Measurements from ENCODE around the gene PRICKLE4.
A peak's percentile ranks its signal among the peaks of the same experiment; 100 is the strongest.

PRICKLE4 gene

DNA sequence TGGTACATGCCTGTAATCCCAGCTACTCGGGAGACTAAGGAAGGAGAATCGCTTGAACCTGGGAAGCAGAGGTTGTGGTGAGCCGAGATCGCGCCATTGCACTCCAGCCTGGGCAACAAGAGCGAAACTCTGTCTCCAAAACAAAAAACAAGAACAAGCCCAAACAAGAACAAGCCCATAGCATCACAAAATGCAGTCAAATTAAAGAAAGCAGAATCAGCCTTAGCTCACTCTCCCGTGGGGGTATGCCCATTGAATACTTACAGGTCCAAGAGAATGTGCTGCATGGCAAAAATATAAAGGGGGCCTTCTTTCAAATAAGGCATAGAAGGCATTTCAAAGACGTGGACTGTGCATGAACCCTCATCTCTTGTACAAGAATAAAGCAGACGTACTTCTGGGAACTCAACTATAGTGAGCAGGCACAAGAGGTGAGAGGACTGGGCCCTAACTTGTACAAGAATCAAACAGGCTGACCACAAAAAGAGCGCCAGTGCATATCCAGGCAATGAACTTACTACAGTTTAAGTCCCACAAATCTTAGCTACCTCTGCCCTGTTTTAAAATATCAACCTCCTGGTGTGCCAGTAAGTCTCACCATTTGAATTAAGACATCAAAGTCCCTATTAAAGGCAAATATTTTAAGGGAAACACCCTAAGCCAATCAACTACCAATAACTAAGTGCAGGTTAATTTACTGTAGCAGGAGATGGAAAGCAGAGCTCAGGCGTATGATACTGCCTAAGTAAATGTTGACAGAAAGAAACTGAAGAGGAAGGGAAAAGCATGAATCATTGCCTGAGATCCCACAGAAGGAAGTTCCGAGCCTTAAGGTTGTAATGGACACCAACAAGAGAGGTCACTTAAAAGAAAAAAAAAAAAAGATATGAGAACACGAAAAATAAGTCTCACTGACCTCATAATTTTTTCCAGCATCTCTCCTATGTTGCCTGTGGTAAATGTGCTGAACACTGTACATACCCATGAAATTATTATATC is 44.3 kb downstream of the PRICKLE4 start:
- Histone ChIP-seq H3K27ac (peak overlapping the region; percentile 54), H3K27me3 (replicated peaks) (no peaks in the 10 kb centered on the region), H3K4me3 (ENCODE audit: low read depth, low read length) (no peak overlapping the region), H3K36me3 (replicated peaks) (no peaks in the 10 kb centered on the region)
- peak; percentile 66 for DNase-seq
- TF ChIP-seq, protein P1, sequence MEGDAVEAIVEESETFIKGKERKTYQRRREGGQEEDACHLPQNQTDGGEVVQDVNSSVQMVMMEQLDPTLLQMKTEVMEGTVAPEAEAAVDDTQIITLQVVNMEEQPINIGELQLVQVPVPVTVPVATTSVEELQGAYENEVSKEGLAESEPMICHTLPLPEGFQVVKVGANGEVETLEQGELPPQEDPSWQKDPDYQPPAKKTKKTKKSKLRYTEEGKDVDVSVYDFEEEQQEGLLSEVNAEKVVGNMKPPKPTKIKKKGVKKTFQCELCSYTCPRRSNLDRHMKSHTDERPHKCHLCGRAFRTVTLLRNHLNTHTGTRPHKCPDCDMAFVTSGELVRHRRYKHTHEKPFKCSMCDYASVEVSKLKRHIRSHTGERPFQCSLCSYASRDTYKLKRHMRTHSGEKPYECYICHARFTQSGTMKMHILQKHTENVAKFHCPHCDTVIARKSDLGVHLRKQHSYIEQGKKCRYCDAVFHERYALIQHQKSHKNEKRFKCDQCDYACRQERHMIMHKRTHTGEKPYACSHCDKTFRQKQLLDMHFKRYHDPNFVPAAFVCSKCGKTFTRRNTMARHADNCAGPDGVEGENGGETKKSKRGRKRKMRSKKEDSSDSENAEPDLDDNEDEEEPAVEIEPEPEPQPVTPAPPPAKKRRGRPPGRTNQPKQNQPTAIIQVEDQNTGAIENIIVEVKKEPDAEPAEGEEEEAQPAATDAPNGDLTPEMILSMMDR (IDR thresholded peaks at IDR 0.05; ENCODE audit: low read depth, low read length, missing control alignments), result no peak
- in situ Hi-C loops (cut with HindIII; ENCODE audit: low pct_ligation_motif_present, low sequenced_read_pairs), result no loop called here

DNA sequence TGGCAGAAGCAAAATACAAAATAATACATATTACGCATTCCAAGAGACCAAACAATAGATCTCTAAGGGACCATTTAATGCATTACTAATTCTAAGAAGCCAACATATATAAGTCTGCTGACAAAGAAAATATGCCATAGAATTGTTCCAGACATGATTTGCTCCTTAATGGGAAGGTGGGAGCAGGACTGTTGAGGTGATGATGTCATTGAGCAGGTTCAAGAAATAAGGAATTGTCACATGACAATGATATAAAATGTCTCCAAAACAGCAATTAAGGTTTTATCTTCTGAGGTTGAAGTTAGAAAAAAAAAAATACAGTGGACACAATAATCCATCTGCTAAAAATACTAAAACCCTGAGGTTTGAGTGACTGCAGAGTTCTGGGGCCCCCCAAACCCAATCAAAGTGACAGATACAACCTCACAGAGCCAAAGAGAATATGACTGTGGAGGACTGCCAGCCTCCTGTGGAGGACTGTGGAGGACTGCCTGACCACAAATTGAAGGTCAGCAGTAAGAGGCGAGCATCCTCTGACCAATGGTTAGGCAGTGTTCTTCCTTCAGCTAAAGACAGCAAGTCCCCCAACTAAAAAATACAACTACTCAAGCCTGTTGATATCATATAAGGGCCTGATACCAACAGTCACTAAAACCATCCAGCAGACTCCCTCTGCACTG is 45.9 kb downstream of the PRICKLE4 start:
- H3K27ac ChIP-seq, result no peak overlapping the region
- TF ChIP-seq, protein P1 (IDR thresholded peaks at IDR 0.05; ENCODE audit: low read depth, low read length, missing control alignments), result no peak
- in situ Hi-C loops (cut with HindIII; ENCODE audit: low pct_ligation_motif_present, low sequenced_read_pairs), result no loop called here
- no peaks in the 10 kb centered on the region for H3K36me3 ChIP-seq (replicated peaks)
- DNase-seq, result no peak
- H3K4me3 ChIP-seq (ENCODE audit: low read depth, low read length), result no peak overlapping the region
- H3K27me3 ChIP-seq (replicated peaks), result no peaks in the 10 kb centered on the region

DNA sequence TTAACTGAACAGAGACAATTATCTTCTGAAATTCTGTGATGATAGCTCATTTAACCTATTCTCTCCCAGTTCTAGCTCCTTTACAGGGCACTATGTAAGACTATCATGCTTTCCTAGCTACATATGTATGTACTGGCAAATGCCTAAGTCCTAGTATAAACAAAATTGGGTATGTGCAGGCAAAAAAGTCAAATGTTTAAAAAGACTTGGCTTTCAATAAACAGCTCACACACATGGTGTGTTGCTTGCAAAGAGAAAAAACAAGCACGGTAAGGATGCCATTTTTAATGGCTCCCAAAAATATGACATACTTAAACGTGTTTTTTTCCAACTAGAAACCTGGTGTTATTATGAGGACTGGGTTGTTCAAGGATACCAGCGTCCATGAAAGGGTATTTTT is 51.7 kb downstream of the PRICKLE4 start:
- Histone ChIP-seq H3K27ac (no peak overlapping the region), H3K4me3 (ENCODE audit: low read depth, low read length) (no peak overlapping the region), H3K27me3 (replicated peaks) (no peaks in the 10 kb centered on the region), H3K36me3 (replicated peaks) (no peaks in the 10 kb centered on the region)
- TF ChIP-seq, protein P1 (IDR thresholded peaks at IDR 0.05; ENCODE audit: low read depth, low read length, missing control alignments), result no peak
- no peak for DNase-seq
- in situ Hi-C loops (cut with HindIII; ENCODE audit: low pct_ligation_motif_present, low sequenced_read_pairs), result no loop called here

GRCh38 chr6:41836022-41836659 is 55.6 kb downstream of the PRICKLE4 start:
- TF ChIP-seq, protein P1 (IDR thresholded peaks at IDR 0.05; ENCODE audit: low read depth, low read length, missing control alignments), result no peak
- Histone ChIP-seq H3K4me3 (ENCODE audit: low read depth, low read length) (no peak overlapping the region), H3K27ac (no peak overlapping the region), H3K36me3 (replicated peaks) (no peaks in the 10 kb centered on the region), H3K27me3 (replicated peaks) (no peaks in the 10 kb centered on the region)
- in situ Hi-C loops (cut with HindIII; ENCODE audit: low pct_ligation_motif_present, low sequenced_read_pairs), result no loop called here
- no peak for DNase-seq

GRCh38 chr6:41836660-41837052 is 56.1 kb downstream of the PRICKLE4 start:
- DNase-seq, result peak; percentile 31
- H3K27ac ChIP-seq, result no peak overlapping the region
- TF ChIP-seq, protein P1 (IDR thresholded peaks at IDR 0.05; ENCODE audit: low read depth, low read length, missing control alignments), result no peak
- in situ Hi-C loops (cut with HindIII; ENCODE audit: low pct_ligation_motif_present, low sequenced_read_pairs), result no loop called here
- no peaks in the 10 kb centered on the region for H3K27me3 ChIP-seq (replicated peaks)
- no peak overlapping the region for H3K4me3 ChIP-seq (ENCODE audit: low read depth, low read length)
- no peaks in the 10 kb centered on the region for H3K36me3 ChIP-seq (replicated peaks)
